Activated CD4-positive, alpha-beta T cell treated with anti-CD3 and anti-CD28 coated beads, Interleukin-10, Interleukin-2, amounts not matched to agents 100 ng/mL and 50 ng/mL, durations not matched to agents 16 hours and 8 hours (primary cell): ENCODE results near the gene PDGFRB.
A peak's percentile ranks its signal among the peaks of the same experiment; 100 is the strongest.

Experiments used
- DNase-seq: peaks from one replicate; pipeline ENCODE4 v3.0.0-alpha.2; 2020

PDGFRB gene

GRCh38 chr5:150143350-150144245, 12.0 kb downstream of the PDGFRB start:
- no peak for DNase-seq

- DNase-seq: no peak
These were observed 12.7 kb downstream of the PDGFRB start for GRCh38 chr5:150142959-150143349.

DNA sequence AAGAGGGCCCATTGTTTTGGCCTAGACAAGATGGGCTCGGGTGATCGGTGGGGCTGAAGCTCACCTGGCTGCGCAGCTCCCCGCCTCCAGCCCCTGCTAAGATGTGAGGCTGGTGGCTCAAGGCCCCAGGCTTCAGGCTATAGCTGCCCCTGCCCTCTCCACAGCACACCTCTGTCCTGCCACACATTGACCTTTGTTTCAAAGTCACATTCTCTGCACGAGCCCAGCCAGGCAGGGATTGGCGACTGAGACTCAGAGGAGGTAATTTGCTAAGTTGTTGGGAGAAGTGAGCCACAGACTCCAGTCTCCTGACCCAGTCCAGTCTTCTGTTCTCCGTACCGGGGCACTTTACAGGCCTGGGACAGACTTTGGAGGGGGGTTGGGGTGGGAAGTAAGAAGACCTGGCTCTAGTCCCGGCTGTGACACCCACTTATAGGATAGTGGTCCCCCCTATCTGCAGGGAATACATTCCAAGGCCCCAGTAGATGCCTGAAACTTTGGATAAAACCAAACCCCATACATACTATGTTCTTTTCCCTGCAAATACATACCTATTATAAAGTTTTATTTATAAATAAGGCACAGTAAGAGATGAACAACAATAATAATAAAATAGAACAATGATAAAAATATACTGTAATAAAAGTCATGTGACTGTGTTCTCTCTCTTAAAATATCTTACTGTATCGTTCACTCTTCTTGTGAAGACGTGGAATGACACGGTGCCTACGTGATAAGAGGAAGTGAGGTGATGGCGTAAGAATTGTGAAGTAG, 13.3 kb downstream of the PDGFRB start:
- DNase-seq: no peak

GRCh38 chr5:150141544-150142184, 14.0 kb downstream of the PDGFRB start:
- DNase-seq: no peak

- DNase-seq: no peak
These were observed 14.8 kb downstream of the PDGFRB start for GRCh38 chr5:150140830-150141229.

GRCh38 chr5:150139334-150139733, 16.3 kb downstream of the PDGFRB start:
- DNase-seq: no peak

DNA sequence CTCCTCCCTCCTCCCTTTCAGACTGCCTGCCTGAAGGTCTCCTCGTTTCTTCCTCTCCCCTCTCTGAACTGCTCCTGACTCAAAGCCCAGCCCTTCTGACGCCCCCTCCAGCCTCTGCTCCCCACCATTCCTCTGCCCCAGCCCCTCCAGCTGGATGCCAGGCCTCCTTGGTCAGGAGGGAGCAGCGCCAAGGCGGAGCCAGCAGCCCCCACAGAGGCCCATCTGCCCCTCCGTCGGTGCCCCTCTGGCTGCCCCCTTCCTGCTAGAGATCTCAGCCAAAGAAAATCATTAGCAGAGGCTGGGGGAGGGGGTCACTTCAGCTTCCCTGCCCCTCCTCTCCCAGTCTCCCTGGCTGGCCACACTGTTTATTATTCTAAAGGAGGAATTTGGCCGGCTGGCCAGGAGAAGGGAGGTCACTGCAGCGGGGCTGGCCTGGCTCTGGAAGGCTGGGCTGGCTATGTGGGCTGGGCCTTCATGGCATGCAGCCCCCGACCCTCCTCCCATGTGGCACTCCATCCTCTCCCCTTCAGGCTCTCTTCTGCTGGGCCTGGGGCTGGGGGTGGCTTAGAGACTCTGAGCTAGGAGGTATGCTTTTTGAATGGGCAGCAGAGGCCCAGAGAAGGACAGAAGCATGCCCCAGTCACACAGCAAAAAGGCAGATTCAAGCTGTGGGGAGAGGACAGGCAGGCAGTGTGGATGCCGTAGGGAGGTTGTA, 16.9 kb downstream of the PDGFRB start:
- no peak for DNase-seq

DNA sequence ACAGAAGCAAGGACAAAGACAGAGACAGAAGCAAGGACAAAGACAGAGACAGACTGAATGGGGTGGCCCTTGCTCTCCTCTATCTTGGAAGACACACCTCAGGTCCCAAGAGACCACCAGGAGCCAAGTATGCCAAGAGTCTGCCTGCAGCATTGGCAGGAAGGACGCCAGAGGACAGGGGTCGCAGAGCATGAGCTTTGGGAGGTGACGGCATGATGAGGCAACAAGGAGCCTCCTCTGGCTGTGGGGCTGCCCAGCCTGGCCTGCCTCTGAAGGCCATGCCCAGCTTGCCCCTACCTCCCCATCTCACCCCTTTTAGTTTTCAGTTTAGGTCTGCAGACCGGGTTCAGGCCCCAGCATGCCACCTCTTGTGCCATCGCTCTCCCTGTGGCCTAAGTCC, 17.6 kb downstream of the PDGFRB start:
- no peak for DNase-seq

DNA sequence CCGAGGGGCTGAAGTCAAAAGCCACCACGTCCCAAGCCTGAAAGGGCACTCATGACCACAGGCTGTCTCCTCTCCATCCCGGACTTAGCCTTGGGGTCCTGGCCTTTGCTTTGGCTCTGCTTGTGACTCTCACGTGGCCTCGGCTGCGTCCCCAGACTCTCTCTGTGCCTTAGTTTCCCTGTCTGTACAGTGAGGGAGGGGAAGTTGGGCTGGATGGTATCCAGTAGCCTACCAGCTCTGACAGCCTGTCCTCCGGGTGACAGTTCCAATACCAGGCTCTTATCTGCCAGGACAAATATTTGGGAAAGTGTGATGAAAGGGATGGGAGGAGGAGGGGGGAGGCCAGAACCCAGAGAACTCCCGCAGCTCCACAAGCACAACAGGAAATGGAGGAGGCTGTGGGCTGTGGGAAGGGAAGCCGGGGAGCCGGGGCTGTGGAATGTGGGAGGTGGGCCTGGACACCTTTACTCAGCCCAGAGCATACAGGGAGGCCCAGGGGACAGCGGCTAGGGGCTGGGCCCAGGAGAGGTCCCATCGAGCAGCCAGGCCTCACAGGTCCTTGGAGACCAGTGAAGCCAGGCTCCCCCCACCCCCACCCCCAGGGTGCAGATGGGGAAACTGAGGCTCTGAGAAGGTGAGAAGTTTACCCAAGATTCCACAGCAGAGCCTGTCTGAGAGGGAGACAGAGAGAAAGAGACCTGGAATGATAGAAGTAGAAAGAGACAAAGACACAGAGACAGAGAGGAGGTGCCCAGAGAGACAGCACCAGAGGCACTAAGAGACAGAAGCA, 18.3 kb downstream of the PDGFRB start:
- no peak for DNase-seq

DNA sequence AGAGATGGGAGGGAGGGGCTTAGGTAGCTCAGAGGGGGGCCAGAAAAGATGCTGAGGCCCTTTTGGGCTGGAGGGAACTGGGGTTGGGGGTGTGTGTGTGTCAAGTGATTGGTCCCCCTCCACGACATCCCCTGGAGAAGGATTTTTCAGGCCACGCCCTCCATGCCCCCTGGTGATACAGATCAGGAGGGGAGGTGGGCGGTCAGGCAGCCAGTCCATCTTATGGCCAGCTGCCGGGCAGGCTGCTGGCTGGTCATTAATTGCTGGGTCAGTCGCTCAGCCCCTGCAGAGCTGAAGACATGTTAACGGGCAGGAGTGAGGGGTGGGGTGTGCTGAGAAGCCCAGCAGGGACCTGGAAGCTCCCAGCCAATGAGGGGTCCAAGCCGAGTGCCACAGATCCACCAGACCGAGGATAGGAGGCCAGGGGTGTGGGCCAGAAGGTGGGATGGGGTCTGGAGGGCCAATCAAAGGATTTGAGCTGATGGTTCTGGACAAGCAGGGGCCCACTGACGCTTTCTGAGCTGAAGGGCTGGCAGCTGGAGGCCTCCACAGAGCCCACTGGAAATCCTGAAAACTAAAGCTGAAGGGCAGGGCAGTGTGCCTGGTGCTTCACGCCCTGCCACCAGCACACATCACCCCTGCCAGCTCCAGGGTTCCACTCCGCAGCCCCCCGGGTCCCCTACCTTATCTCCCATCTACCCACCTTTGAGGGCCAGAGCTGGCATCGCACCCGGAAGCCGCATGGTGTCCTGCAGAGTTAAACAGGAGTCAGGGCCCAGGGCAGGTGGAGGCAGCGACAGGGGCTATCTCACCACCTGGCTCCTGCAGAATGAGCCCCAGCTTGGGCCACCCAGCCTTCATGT, 19.1 kb downstream of the PDGFRB start:
- no peak for DNase-seq

- DNase-seq: no peak
These were observed 19.9 kb downstream of the PDGFRB start for GRCh38 chr5:150135557-150136304.

- no peak for DNase-seq
These were observed 21.5 kb downstream of the PDGFRB start for GRCh38 chr5:150134198-150134588.

GRCh38 chr5:150133581-150134197, 22.0 kb downstream of the PDGFRB start:
- DNase-seq: no peak

GRCh38 chr5:150132740-150133139, 22.9 kb downstream of the PDGFRB start:
- DNase-seq: no peak

GRCh38 chr5:150131978-150132694, 23.5 kb downstream of the PDGFRB start:
- DNase-seq: no peak

DNA sequence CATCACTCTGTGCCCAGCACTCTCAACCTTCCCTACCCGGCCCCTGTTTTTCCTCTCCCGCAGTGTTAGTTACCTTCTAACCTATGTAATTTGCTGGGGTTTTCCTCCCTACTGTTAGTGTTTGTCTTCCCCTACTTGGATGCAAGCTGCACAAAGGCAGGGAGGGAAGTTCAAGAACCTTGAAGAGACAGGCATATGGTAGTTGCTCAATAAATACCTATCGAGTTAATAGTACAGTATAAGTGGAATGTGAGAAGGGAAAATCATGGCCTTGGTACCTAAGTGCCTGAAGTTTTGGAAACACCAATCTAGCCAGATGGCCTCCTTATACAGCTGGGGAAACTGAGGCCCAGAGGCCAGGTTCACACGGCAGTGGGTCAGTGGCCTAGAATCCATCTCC, 24.2 kb downstream of the PDGFRB start:
- DNase-seq: no peak

GRCh38 chr5:150130493-150130922, 25.1 kb downstream of the PDGFRB start:
- no peak for DNase-seq

- peak; percentile 66 for DNase-seq
These were observed 25.7 kb downstream of the PDGFRB start for GRCh38 chr5:150129813-150130492.

- DNase-seq: no peak
These were observed 26.2 kb downstream of the PDGFRB start for GRCh38 chr5:150129454-150129812.
